ENCODE measurements around the gene NCKAP1.

DNA sequence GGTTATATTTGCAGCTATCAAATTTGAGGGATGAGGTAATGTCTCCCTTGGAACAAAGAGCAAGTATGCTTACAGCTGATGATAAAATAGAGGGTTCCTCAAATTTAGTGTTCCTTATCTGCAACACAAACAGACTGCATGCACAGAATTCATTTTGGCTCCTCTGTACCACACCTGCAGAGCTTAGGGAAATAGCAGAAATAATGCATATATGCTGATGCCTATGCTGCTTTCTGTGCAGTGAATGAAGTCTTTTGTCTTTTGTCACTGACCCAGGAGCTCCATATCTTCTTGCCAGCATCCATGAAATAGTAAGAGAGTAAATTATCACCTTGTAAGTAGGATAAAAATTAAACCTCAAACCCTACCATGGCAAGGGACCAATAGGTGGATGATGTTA lies 69.8 kb downstream of the NCKAP1 start:
- TF ChIP-seq, protein P1, sequence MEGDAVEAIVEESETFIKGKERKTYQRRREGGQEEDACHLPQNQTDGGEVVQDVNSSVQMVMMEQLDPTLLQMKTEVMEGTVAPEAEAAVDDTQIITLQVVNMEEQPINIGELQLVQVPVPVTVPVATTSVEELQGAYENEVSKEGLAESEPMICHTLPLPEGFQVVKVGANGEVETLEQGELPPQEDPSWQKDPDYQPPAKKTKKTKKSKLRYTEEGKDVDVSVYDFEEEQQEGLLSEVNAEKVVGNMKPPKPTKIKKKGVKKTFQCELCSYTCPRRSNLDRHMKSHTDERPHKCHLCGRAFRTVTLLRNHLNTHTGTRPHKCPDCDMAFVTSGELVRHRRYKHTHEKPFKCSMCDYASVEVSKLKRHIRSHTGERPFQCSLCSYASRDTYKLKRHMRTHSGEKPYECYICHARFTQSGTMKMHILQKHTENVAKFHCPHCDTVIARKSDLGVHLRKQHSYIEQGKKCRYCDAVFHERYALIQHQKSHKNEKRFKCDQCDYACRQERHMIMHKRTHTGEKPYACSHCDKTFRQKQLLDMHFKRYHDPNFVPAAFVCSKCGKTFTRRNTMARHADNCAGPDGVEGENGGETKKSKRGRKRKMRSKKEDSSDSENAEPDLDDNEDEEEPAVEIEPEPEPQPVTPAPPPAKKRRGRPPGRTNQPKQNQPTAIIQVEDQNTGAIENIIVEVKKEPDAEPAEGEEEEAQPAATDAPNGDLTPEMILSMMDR (conservative IDR thresholded peaks at IDR 0.05) = no peak
- no peak for TF ChIP-seq ZFX (IDR thresholded peaks at IDR 0.05)

Data from C4-2B (cell line).